H1 (cell line): ENCODE data around the gene SURF2. TPM values are rescaled to one million over a fixed set of nuclear protein-coding genes. Genes with fewer than 3 reads are reported as not detected.

Source experiments
- CTCF ChIP-seq, 3 experiments: IDR thresholded peaks; 1 replicate in 2 of 3; 2 replicates in 1 of 3; pipeline versions ENCODE4 v1.5.1 to v1.6.1; 2011; ENCODE audit warnings: low read length in 3 of 3, mild to moderate bottlenecking in 3 of 3, inconsistent platforms in 2 of 3, low read depth in 1 of 3, moderate library complexity in 1 of 3; ENCODE audit not compliant: insufficient read depth in 1 of 3; ENCODE audit errors: control extremely low read depth in 1 of 3
- RAD21 ChIP-seq, 2 experiments: IDR thresholded peaks in 1 of 2; conservative IDR thresholded peaks in 1 of 2; 2 replicates each; pipeline ENCODE4 v1.6.1; 2011; ENCODE audit warnings: low read depth in 2 of 2, low read length in 2 of 2, improper control_type of control experiment in 1 of 2, inconsistent platforms in 1 of 2, mild to moderate bottlenecking in 1 of 2, moderate library complexity in 1 of 2
- USF2 ChIP-seq: IDR thresholded peaks from 2 replicates; pipeline ENCODE4 v1.6.1; 2011; ENCODE audit warnings: low read length, improper control_type of control experiment
- polyA plus RNA-seq, 7 experiments: library from polyadenylated mRNA; depleted of rRNA in 3 of 7; stranded (reverse) in 5 of 7; unstranded in 2 of 7; fragments of >200 nt in 5 of 7; fragments of 200-250 nt in 2 of 7; gene quantifications; 1 replicate in 5 of 7; 2 replicates in 1 of 7; 4 replicates in 1 of 7; pipeline versions ENCODE4 v1.2.1 to v1.2.3, GENCODE V29; 2011 to 2013; ENCODE audit warnings: missing spikeins in 2 of 7, mixed read lengths in 2 of 7
- total RNA-seq: library from RNA; stranded (reverse); fragmentation: NEBNext Ultra II Directional; extraction: Animal tissue kit (Norgen Biotek cat#: 25700); gene quantifications from 2 replicates; pipeline ENCODE4 v1.2.1, GENCODE V29; 2021

SURF2 gene
- total and polyA plus RNA-seq, 2 of the 8 experiments (the other 6 are each of a cell fraction or from before 2014, with no cell fraction given), result 36.6 to 37.7 TPM

GRCh38 chr9:133382507-133383141 is 26.3 kb downstream of the SURF2 start (continued):
- TF ChIP-seq RAD21 (IDR thresholded peaks at IDR 0.05 in 1 of 2, conservative IDR thresholded peaks at IDR 0.05 in 1 of 2; ENCODE audit: low read depth in 2 of 2, low read length in 2 of 2) (no peak), CTCF (IDR thresholded peaks at IDR 0.05; ENCODE audit: control extremely low read depth in 1 of 3, insufficient read depth in 1 of 3, low read depth in 1 of 3, low read length in 3 of 3) (no peak), USF2 (no peak)
